Middle frontal gyrus (tissue), 1 donor: ENCODE measurements around the gene MAP3K15.
"Not testable (repeated sequence)": the region's sequence is repeated elsewhere in the genome, so short reads cannot be mapped to it uniquely, and the experiment has no call there.

Experiments
- DNase-seq: peaks from one replicate; pipeline ENCODE4 v3.0.0-alpha.2; 2015; ENCODE audit warnings: low spot score; ENCODE audit errors: extremely low spot score

The MAP3K15 gene

DNA sequence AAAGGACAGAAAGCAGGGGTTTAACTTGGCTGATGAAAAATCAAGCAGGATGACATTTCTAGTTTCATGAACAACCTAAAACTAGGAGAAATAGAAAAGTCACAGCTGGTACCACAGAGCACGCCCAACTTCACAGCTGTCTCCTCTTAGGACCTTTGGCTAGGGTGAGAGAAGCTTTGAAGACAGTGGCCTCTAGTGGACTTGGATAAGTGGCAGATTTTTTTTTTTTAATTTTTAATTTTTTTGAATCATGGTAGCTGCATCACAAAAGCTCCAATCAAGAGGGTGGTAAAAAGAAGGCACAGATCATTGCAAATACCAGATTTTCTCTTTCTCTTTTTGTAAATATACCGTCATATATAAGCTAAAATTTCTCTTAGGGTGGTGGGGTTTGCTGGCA lies 20.2 kb upstream of the MAP3K15 start:
- no peak for DNase-seq

DNA sequence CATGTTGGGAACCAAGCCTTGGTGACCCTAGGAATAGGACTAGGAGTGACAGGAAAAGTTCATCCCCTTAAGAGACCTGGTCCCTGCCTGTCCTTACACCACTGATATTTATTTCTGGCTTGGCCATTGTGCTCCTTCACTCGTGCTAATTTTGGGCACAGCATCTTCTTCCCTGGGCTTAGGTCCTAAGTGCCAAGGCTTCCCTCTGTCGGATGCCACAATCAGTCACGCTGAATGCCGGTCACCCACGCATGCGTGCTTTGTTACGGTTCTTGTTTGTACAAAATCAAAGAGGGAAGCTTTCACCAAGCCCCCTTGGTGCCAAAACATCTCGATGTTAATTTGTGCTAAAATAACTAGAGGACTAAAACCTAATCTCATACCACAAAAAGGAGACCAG lies 17.4 kb upstream of the MAP3K15 start:
- DNase-seq, result no peak

DNA sequence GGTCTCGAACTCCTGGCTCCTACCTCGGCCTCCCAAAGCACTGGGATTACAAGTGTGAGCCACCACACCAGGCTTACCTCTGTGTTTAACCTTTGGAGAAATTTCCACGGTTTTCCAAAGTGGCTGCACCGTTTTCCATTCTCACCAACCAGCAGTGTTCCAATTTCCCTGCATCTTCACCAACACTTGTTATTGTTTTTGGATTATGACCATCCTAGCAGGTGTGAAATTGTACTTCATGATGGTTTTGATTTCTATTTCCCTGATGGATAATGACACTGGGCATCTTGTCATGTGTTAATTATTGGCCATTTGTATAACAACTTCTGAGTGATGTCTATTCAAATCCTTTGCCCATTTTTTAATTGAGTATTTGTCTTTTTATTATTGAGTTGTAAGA lies 2.7 kb upstream of the MAP3K15 start:
- no peak for DNase-seq

DNA sequence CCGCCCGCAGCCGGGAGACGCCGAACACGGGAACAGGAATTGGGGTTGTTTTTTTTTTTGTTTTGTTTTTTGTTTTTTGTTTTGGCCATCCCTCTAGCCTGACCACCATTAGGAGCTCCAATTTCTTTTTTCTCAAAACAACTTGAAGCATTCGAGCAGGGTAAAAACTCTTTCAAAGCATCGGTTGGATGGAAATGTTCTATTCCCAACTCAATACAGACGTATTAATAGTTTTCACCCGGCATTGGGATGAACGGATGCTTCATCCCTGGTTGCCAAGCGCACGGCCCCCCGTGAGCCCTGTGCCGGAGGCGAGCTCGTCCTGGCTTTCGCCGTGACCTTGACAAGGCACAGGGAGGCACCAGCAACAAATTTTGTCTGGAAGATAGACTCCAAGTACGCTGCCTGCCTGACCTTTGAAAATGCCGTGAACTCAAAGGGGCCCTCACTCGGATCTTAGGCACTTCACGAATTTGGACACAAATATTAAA lies 352 bp upstream of the MAP3K15 start:
- no peak for DNase-seq

DNA sequence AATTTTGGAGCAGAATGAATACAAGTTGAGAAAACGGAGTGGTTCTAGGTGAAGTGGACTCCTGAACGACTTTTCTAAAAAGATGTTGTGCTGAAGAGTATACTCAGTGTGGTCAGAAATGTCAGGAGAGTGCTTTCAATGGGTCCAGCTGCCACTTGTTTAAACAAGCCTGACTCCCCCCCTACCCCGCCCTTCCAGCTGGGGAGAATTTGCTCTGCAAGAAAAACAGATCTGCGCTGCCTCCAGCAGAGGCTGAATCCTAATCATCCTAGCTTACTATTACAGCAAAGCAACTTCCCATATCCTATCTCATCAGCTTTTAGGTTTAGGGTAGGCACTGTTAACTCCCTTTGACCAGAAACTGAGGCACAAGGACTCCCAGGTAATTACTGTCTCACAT lies 1.9 kb downstream of the MAP3K15 start:
- DNase-seq, result no peak

DNA sequence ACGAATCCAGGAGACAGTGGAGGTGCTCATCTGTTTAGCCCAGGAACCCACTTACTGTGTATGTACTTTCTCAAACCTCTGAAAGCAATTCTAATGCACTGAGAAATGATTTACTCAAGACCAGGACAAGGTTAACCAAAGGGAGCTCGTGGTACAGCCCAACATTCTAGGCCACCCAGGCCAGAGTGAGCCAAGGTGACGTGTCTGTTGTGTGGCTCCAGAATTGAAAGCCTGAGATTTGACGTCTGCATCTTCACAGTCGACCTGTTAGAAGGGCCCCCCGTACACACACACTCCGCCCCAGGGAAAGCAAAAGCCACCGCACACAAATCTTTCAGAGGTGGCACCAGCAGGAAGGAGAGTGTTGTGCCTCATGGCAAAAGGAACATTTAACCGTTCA lies 2.3 kb downstream of the MAP3K15 start:
- DNase-seq, result no peak

DNA sequence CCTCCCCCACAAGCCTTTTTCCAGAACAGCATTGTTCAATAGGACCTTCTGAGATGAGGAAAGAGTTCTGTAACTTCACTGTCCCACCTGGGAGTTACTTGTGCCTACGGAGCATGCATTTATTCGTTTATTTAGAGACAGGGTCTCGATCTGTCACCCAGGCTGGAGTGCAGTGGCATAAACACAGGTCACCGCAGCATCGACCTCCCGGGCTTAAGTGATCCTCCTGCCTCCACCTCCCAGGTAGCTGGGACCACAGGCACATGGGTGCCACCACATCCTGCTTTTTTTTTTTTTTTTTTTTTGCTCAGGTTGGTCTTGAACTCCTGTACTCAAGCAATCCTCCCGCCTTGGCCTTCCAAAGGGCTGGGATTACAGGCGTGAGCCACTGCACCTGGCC lies 2.9 kb downstream of the MAP3K15 start:
- DNase-seq, result no peak

DNA sequence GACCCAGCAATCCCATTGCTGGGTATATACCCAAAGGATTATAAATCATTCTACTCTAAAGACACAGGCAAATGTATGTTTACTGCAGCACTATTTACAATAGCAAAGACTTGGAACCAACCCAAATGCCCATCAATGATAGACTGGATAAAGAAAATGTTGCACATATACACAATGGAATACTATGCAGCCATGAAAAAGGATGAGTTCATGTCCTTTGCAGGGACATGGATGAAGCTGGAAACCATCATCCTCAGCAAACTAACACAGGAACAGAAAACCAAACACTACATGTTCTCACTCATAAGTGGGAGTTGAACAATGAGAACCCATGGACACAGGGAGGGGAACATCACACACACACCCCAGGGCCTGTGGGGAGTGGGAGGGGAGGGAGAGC lies 3.5 kb downstream of the MAP3K15 start:
- DNase-seq, result not testable (repeated sequence)

DNA sequence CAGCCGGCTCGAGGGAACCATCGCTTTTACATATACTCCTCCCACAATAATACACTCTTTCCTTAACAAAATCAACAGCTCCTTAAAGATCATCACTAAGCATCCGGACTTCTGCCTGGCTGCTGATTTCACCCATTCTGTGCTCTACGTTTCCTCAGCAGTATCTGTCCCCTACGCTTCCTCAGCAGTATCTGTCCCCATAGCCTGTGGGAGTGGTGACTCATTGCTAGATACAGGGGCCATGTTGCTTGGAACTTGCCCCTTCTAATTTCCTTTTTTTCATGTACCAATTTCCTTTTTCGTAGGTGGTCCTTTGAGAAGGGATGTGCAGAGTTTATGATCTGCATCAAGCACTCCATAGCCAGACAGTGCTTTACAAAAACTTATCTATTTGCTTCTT lies 18.6 kb downstream of the MAP3K15 start:
- no peak for DNase-seq

DNA sequence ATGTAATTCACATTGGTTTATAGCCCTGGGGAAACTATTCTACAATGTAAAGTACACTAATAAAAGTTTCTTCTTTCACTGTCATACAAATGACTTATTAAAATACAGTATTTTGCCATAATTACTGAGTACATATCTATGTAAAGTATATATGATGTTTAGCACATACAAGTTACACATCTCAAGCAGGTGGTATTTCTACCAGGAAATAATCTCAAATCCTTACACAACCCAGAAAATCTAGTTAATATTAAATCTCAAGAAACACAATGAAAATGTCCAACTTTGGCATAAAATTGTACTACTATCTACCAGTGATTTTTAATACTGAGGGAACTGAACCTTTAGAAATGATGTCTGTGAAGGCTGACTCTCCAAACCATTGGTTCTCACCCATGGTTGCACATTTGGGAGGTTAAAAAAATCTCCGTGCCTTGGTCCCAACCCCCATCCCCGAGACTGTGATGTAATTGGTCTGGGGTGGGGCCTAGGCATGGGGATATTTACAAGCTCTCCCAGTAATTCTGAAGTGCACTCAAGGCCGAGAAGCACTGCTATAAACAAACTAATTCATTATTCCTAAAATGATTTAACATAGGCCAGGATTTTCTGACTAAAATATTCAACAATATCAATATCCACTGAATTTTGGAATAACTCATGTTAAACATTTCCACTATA lies 27.6 kb downstream of the MAP3K15 start:
- no peak for DNase-seq

DNA sequence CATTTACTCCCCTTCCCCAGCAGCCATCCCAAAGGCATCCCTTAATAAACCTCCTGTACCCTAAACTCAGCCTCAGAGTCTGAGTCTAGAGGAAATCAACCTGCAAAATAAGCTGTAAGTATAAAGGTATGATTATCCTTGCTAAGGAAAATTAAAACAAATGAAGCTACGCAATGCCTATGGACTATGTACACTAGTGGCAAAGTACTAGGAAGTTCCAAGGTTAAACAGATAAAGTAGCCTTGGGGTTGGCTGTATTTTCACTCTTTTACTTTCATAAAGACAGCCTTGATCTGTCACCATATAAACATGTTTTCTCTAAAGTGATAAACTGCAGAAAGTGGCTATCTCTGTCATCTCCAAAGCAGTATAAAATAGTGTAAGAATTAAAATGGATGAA lies 35.9 kb downstream of the MAP3K15 start:
- DNase-seq, result no peak

DNA sequence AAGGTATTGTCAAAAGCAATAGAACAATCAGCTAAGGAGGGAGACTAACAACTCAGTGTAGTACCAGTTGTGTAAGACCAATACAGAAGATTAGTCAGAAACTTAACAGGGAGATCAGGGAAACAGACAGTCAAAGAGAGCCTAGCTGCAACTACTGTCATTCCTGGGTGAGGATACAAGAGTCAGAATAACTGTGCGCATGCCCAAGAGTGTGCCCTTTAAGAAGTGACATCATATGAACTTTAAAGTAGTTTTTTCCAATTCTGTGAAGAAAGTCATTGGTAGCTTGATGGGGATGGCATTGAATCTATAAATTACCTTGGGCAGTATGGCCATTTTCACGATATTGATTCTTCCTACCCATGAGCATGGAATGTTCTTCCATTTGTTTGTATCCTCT lies 46.9 kb downstream of the MAP3K15 start:
- not testable (repeated sequence) for DNase-seq

DNA sequence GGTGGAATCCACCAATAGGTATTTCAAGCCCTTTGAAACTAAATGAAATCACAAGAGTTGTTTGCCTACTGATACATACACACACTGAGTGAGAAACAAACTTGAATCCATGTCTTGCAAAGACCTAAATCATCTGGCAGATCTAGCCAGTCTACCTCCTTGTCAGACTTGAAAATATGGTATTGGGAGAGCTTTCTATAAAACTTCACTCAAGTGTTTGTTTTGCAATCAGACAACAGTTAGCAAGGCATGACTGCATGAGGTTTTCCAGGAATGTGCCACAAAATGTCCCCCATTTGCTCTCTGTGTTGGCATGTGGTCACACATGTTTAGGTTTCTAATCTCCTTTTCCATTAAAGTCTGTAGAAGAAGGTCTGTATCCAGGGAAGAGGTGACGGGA lies 52.4 kb downstream of the MAP3K15 start:
- no peak for DNase-seq

DNA sequence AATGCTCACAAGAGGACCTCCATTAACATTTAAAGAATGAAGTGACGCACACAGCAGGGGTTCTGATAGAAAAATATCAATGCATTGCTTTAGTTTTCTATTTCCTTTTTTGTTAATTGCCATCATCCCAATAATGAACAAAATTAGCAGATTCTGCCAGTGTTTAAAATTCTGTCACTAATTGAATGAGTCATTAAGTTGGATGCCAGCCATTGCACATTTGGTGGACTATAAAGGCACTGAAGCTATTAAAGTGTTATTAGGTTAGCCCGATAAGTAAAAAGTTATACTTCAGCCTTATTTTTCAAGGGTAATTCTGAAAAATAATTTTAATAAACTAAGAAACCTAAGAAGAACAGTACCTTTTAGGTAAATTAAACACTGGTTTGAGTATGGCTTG lies 53.1 kb downstream of the MAP3K15 start:
- no peak for DNase-seq

DNA sequence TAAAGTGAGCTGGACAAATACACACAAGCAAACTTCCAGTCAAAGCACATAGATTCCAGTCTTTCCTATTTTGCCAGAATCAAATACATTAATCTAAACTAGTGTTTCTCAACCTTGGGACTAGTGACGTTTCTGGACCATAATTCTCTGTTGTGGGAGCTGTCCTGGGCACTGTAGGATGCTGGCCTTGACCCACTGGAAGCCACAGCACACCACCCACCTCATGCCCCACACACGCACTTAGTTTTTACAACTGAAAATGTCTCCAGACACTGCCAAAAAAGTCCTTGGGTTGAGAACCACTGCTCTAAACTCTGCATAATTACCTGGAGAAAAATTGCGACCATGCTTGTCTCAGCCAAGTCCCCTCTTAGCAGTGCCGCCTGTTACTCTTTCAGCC lies 57.6 kb downstream of the MAP3K15 start:
- DNase-seq, result no peak

DNA sequence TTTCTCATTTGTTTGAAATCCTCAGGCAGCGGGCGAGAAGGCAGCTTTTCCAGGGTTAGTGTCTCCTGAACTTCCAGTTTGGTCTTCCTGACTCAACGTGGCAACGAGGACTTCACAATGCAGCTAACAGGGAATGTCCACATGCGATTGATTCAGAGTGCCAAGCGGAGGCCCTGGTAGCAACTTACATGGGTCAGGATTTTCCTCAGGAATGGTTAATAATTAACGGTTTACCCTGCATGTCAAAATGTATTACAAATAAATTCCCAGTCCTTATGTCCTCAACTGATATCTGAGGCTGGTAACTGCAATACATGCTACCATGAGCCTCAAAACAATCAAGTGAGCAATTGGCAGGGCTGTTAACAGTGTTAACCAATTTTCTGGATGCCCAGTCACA lies 67.2 kb downstream of the MAP3K15 start:
- DNase-seq, result no peak

DNA sequence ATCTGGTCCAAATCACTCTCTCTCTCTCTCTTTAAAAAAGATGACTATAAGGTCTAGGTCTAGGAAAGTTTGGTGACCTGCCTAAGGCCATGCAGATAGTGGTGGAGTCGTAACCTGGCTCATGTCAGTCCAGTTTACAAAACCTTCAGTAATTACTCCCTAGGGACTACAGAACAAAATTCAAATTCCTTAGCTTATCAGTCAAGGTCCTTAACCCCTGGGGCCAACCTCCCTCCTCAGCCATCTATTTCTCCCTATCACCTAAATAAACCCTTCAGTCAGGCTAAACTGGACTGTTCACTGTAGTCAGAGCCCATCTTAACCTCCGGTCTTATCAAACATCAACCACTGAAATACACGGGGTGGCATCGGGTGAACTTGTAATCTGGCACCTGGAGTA lies 68.9 kb downstream of the MAP3K15 start:
- no peak for DNase-seq

DNA sequence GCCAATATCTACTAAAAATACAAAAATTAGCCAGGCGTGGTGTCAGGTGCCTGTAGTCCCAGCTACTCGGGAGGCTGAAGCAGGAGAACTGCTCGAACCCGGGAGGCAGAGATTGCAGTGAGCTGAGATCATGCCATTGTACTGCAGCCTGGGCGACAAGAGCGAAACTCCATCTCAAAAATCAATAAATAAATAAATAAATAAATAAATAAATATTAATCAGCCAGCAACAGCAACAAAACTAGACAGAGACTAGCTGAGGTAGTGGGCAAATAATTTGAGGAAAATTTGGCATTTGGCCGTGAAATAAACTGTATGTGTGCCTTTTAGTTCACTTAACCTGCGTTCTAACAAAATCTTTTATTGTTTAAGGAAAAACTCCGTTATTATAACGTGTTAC lies 69.5 kb downstream of the MAP3K15 start:
- DNase-seq, result not testable (repeated sequence)

DNA sequence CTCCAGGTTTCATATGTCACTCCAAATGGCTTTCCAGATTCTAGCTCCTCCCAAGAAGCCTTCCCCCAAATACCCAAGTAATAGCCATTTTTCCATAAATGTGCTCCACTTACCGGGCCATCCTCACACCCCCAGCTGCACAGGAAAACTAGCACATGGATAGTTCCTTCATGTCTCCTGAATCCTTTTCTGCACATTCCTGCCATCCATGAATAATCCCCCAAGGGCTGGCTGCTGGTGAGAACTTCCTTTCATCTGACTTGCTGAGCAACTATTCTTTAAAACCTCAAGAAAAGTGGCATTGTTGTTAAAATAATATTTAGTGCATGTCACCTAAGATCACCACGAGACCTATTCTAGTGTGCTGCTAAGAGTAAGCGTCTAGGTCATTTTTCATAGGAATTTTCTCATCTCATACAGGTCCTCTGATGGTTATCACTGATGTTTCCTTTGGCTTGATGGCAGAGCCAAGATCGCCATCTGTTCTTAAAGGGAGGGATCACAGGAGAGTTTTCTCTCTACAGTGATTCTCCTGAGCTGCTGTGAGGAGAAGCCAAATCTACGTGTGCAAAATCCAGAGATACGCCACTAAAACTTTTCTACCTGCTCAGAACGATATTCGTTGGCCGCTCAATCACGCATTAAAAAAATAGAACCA lies 71.3 kb downstream of the MAP3K15 start:
- DNase-seq, result no peak

DNA sequence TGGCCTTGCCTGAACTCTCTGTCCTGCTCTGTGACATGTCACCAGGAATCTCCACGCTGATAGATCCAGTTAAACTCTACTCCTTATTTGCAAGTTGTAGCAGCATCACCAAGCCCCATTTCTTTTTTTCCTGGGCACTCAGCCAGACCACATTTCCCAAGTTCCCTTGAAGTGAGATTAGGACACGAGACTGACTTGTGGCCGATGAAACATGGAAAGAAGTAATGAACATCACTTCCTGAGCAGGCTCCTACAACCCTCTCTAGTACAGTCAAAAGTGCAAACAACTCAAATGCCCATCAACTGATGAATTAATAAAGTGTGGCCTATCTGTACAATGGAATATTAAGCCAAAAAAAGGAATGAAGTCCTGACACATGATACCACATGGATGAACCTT lies 74.6 kb downstream of the MAP3K15 start:
- DNase-seq, result no peak

DNA sequence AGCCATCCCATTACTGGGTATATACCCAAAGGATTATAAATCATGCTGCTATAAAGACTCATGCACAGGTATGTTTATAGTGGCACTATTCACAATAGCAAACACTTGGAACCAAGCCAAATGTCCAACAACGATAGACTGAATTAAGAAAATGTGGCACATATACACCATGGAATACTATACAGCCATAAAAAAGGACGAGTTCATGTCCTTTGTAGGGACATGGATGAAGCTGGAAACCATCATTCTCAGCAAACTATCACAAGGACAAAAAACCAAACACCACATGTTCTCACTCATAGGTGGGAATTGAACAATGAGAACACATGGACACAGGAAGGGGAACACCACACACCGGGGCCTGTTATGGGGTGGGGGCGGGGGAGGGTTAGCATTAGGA lies 92.6 kb downstream of the MAP3K15 start:
- DNase-seq, result not testable (repeated sequence)

DNA sequence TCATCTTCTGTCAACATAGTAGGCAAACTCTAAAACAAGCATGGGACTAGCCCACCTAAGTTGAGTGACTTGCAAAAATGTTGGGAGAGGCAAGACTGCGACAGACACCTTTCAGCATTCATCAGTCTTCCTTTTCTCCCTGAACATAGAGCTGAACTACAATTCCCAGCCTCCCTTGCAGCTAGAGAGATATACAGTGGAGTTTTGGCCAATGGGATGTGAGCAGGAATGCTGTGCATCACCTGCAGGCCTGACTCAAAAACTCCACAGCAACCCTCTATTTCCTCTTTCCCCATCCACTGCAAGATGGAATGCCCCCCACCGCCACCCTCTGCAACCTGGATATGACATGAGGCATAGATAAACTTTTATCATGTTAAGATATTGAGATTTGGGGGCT lies 105.0 kb downstream of the MAP3K15 start:
- no peak for DNase-seq

DNA sequence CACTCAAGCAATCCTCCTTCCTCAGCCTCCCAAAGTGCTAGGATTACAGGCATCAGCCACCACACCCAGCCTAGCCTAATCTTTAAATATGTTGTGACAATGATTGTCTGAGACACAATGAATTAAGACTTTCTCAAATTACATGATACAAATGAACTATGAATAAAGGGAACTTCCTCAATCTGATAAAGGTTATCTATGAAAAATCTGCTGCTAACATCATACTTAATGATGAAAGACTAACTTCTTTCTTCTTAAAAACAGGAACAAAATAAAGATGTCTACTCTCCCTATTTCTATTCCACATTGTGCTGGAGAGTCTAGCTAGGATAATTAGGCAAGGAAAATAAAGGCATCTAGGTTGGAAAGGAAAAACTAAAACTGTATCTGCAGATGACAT lies 111.6 kb downstream of the MAP3K15 start:
- no peak for DNase-seq
